K562 (cell line): ENCODE results near the gene DGCR2. TPM values are rescaled to one million over a fixed set of nuclear protein-coding genes. Genes with fewer than 3 reads are reported as not detected.

Experiments
- ETS2 ChIP-seq: IDR thresholded peaks from 2 replicates; pipeline ENCODE4 v1.6.1; 2016; ENCODE audit warnings: borderline replicate concordance, missing genetic modification characterization, mild to moderate bottlenecking, moderate library complexity, missing compliant biosample characterization; ENCODE audit not compliant: poor library complexity, severe bottlenecking
- JUND ChIP-seq, 2 experiments: IDR thresholded peaks; 2 replicates in 1 of 2; 3 replicates in 1 of 2; pipeline ENCODE4 v1.6.1; 2011; ENCODE audit warnings: borderline replicate concordance in 2 of 2, low read depth in 2 of 2, low read length in 2 of 2, improper control_type of control experiment in 1 of 2, missing biosample characterization in 1 of 2, missing genetic modification characterization in 1 of 2, missing genetic modification reagents in 1 of 2
- NR1H2 ChIP-seq: sonication (generic); formaldehyde crosslinking; IDR thresholded peaks from 2 replicates; pipeline ENCODE4 v1.4.0; 2020; ENCODE audit warnings: mild to moderate bottlenecking, missing genetic modification reagents
- POLR2G ChIP-seq: fragments of 200-400 bp; formaldehyde crosslinking; IDR thresholded peaks from 2 replicates; pipeline ENCODE4 v1.6.1; 2017; ENCODE audit warnings: low read depth, mild to moderate bottlenecking, antibody characterized with exemption, low read length, moderate library complexity
- STAG1 ChIP-seq: sonication (generic); formaldehyde crosslinking; IDR thresholded peaks from 2 replicates; pipeline ENCODE4 v1.5.0; 2020; ENCODE audit warnings: missing genetic modification reagents, borderline replicate concordance
- TAF1 ChIP-seq: IDR thresholded peaks from 2 replicates; pipeline ENCODE4 v1.6.1; 2011; ENCODE audit warnings: mild to moderate bottlenecking, low read length, moderate library complexity; ENCODE audit not compliant: insufficient read depth, control insufficient read depth, severe bottlenecking; ENCODE audit errors: extremely low read depth
- ZBTB1 ChIP-seq: sonication (generic); formaldehyde crosslinking; IDR thresholded peaks from 2 replicates; pipeline ENCODE4 v1.8.1; 2023; ENCODE audit warnings: missing genetic modification reagents, low read depth, mild to moderate bottlenecking, borderline replicate concordance
- ZBTB43 ChIP-seq: sonication (generic); formaldehyde crosslinking; IDR thresholded peaks from 2 replicates; pipeline ENCODE4 v1.8.0; 2023; ENCODE audit warnings: mild to moderate bottlenecking, missing genetic modification reagents
- ZNF140 ChIP-seq: fragments of 250-450 bp; sonication (Bioruptor Pico); IDR thresholded peaks from 2 replicates; pipeline ENCODE4 v1.8.0; 2021; ENCODE audit warnings: moderate library complexity, mild to moderate bottlenecking, inconsistent platforms
- ZNF239 ChIP-seq: fragments of 250-450 bp; sonication (Bioruptor Pico); IDR thresholded peaks from 2 replicates; pipeline ENCODE4 v1.4.0; 2020; ENCODE audit warnings: mild to moderate bottlenecking
- ZNF398 ChIP-seq: fragments of 250-450 bp; sonication (Bioruptor Pico); IDR thresholded peaks from 2 replicates; pipeline ENCODE4 v1.8.0; 2021; ENCODE audit warnings: moderate library complexity, mild to moderate bottlenecking, inconsistent platforms
- polyA plus RNA-seq, 8 experiments: library from polyadenylated mRNA; depleted of rRNA in 4 of 8; stranded (reverse) in 5 of 8; unstranded in 3 of 8; fragments of >200 nt; fragmentation: Nextera tagmentation in 2 of 8; fragmentation: Illumina TruSeq in 1 of 8; extraction: Ambion mirVana in 2 of 8; extraction: Trizol in 1 of 8; gene quantifications; 2 replicates each; pipeline versions ENCODE4 v1.2.1 to v1.2.3, GENCODE V29; 2011 to 2014; ENCODE audit warnings: inconsistent platforms in 1 of 8, missing spikeins in 1 of 8
- total RNA-seq, 7 experiments: library from RNA; depleted of rRNA in 6 of 7; stranded (reverse); fragments of >200 nt in 6 of 7; fragmentation: Illumina TruSeq in 2 of 7; extraction: Trizol in 2 of 7; gene quantifications; 2 replicates each; pipeline versions ENCODE4 v1.2.1 to v1.2.3, GENCODE V29; 2011 to 2021; ENCODE audit warnings: low replicate concordance in 1 of 7
- TF ChIP-seq, protein P1 (sequence below): fragments of 250-450 bp; sonication (Bioruptor Pico); IDR thresholded peaks from 2 replicates; pipeline ENCODE4 v1.4.0; 2020; ENCODE audit warnings: borderline replicate concordance
- TF ChIP-seq, protein P2 (sequence below): fragments of 450-650 bp; conservative IDR thresholded peaks from 2 replicates; pipeline ENCODE4 v1.6.1; 2016; ENCODE audit warnings: missing genetic modification characterization, low read depth, mild to moderate bottlenecking, missing compliant biosample characterization, moderate library complexity
- TF ChIP-seq, protein P3 (sequence below): IDR thresholded peaks from 3 replicates; pipeline ENCODE4 v1.6.1; 2011; ENCODE audit warnings: borderline replicate concordance, mild to moderate bottlenecking; ENCODE audit not compliant: insufficient read length, insufficient read depth

Gene DGCR2
- total and polyA plus RNA-seq, 9 of the 15 experiments (the other 6 are each of a cell fraction or from before 2014, with no cell fraction given): 0.69 to 101 (median 56.4) TPM

GRCh38 chr22:19129871-19130270 is 7.7 kb upstream of the DGCR2 start (continued):
- TF ChIP-seq ZNF398 (CRISPR knock-in tag) (no peak), STAG1 (CRISPR knock-in tag) (no peak), POLR2G (peak; percentile 47; the same call in 1 of the 2 replicates), ETS2 (tag) (no peak), ZNF140 (CRISPR knock-in tag) (no peak), TAF1 (no peak), NR1H2 (CRISPR knock-in tag) (no peak), ZBTB43 (no peak), ZNF239 (CRISPR knock-in tag) (no peak), JUND (IDR thresholded peaks at IDR 0.05; ENCODE audit: borderline replicate concordance, low read depth, low read length) (no peak), JUND (tag; IDR thresholded peaks at IDR 0.05; ENCODE audit: borderline replicate concordance, low read depth, low read length) (no peak), ZBTB1 (CRISPR knock-in tag) (no peak)
- TF ChIP-seq, protein P1, sequence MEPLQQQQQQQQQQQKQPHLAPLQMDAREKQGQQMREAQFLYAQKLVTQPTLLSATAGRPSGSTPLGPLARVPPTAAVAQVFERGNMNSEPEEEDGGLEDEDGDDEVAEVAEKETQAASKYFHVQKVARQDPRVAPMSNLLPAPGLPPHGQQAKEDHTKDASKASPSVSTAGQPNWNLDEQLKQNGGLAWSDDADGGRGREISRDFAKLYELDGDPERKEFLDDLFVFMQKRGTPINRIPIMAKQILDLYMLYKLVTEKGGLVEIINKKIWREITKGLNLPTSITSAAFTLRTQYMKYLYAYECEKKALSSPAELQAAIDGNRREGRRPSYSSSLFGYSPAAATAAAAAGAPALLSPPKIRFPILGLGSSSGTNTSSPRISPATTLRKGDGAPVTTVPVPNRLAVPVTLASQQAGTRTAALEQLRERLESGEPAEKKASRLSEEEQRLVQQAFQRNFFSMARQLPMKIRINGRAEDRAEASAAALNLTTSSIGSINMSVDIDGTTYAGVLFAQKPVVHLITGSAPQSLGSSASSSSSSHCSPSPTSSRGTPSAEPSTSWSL (CRISPR knock-in tag): peak; percentile 77; the same call in 1 of the 2 replicates
- TF ChIP-seq, protein P2, sequence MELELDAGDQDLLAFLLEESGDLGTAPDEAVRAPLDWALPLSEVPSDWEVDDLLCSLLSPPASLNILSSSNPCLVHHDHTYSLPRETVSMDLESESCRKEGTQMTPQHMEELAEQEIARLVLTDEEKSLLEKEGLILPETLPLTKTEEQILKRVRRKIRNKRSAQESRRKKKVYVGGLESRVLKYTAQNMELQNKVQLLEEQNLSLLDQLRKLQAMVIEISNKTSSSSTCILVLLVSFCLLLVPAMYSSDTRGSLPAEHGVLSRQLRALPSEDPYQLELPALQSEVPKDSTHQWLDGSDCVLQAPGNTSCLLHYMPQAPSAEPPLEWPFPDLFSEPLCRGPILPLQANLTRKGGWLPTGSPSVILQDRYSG: no peak
- TF ChIP-seq, protein P3, sequence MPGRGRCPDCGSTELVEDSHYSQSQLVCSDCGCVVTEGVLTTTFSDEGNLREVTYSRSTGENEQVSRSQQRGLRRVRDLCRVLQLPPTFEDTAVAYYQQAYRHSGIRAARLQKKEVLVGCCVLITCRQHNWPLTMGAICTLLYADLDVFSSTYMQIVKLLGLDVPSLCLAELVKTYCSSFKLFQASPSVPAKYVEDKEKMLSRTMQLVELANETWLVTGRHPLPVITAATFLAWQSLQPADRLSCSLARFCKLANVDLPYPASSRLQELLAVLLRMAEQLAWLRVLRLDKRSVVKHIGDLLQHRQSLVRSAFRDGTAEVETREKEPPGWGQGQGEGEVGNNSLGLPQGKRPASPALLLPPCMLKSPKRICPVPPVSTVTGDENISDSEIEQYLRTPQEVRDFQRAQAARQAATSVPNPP: no peak
